Endodermal cell (in vitro differentiated cells): ENCODE data around the gene ZGRF1. TPM values are rescaled to one million over a fixed set of nuclear protein-coding genes. Genes with fewer than 3 reads are reported as not detected.

ENCODE experiments used
- DNase-seq: peaks from one replicate; pipeline ENCODE4 v3.0.0-alpha.2; 2017
- H3K27ac ChIP-seq: 2 replicates; pipeline ENCODE4 v1.5.1; 2013; ENCODE audit warnings: mild to moderate bottlenecking, low read depth, low read length, moderate library complexity
- H3K27me3 ChIP-seq: 2 replicates; pipeline ENCODE4 v1.6.1; 2013; ENCODE audit warnings: mild to moderate bottlenecking, low read length, moderate library complexity; ENCODE audit not compliant: insufficient read depth, control insufficient read depth, poor library complexity, severe bottlenecking
- H3K36me3 ChIP-seq: 2 replicates; pipeline ENCODE4 v1.7.0; 2013; ENCODE audit warnings: mild to moderate bottlenecking, low read length, moderate library complexity; ENCODE audit not compliant: control insufficient read depth, insufficient read depth
- H3K4me1 ChIP-seq: one replicate; pipeline ENCODE4 v1.7.0; 2013; ENCODE audit warnings: low read length; ENCODE audit not compliant: control insufficient read depth, insufficient read depth
- H3K4me3 ChIP-seq: 2 replicates; pipeline ENCODE4 v1.5.1; 2013; ENCODE audit warnings: mild to moderate bottlenecking, low read length, moderate library complexity
- H3K9ac ChIP-seq: 2 replicates; pipeline ENCODE4 v1.6.1; 2013; ENCODE audit warnings: mild to moderate bottlenecking, low read length, moderate library complexity; ENCODE audit not compliant: poor library complexity, severe bottlenecking; ENCODE audit errors: extremely low read depth
- H3K9me3 ChIP-seq: 2 replicates; pipeline ENCODE4 v1.6.1; 2013; ENCODE audit warnings: mild to moderate bottlenecking, low read length, moderate library complexity; ENCODE audit not compliant: control insufficient read depth
- H3K27ac Mint-ChIP-seq: 2 replicates; pipeline ENCODE4 v1.8.0; 2020; ENCODE audit warnings: mixed read lengths
- H3K27me3 Mint-ChIP-seq: 2 replicates; pipeline ENCODE4 v1.8.0; 2021; ENCODE audit warnings: mild to moderate bottlenecking, mixed read lengths; ENCODE audit not compliant: insufficient read depth
- H3K36me3 Mint-ChIP-seq: 2 replicates; pipeline ENCODE4 v1.8.0; 2020; ENCODE audit warnings: low read depth, mixed read lengths
- H3K4me1 Mint-ChIP-seq: 2 replicates; pipeline ENCODE4 v1.8.0; 2020; ENCODE audit warnings: mixed read lengths
- H3K4me3 Mint-ChIP-seq: 2 replicates; pipeline ENCODE4 v1.8.0; 2020; ENCODE audit warnings: mild to moderate bottlenecking, moderate library complexity, mixed read lengths
- H3K9me3 Mint-ChIP-seq: 2 replicates; pipeline ENCODE4 v1.8.0; 2020; ENCODE audit warnings: mild to moderate bottlenecking, mixed read lengths
- CTCF ChIP-seq: fragments of 200-600 bp; sonication (generic); conservative IDR thresholded peaks from 2 replicates; pipeline ENCODE4 v1.5.0; 2021; ENCODE audit warnings: antibody characterized with exemption, mild to moderate bottlenecking
- WGBS, 2 experiments: methylation state at CpG; one replicate each; pipeline versions ENCODE4 v1.1.5 to v1.1.7; 2013; ENCODE audit warnings: missing lambda C conversion rate in 2 of 2, mixed read lengths in 1 of 2; ENCODE audit not compliant: insufficient coverage in 1 of 2, insufficient read length in 1 of 2; 5-methylcytosine and 5-hydroxymethylcytosine counted together
- total RNA-seq, 2 donors: library from RNA; stranded (reverse); fragmentation: NEBNext Ultra II Directional in 1 of 2; extraction: Animal tissue kit (Norgen Biotek cat#: 25700) in 1 of 2; gene quantifications; 2 replicates in 1 of 2; 3 replicates in 1 of 2; pipeline ENCODE4 v1.2.1, GENCODE V29; 2021

ZGRF1 gene
- total RNA-seq, 2 donors from 2014 or later, result 29.1 to 57.3 TPM

GRCh38 chr4:112651641-112652040 lies 14.9 kb upstream of the ZGRF1 start:
- Mint-ChIP-seq H3K27ac (peak overlapping the region; percentile 91), H3K4me1 (peaks cover 37% of the 10 kb centered on the region), H3K27me3 (no peaks in the 10 kb centered on the region), H3K4me3 (peak overlapping the region; percentile 95), H3K9me3 (peaks cover 5% of the 10 kb centered on the region), H3K36me3 (peaks cover 23% of the 10 kb centered on the region)
- Histone ChIP-seq H3K9me3 (no peaks in the 10 kb centered on the region), H3K36me3 (peaks cover 25% of the 10 kb centered on the region), H3K27me3 (no peaks in the 10 kb centered on the region), H3K4me1 (peaks cover 10% of the 10 kb centered on the region), H3K4me3 (peak overlapping the region; percentile 99), H3K27ac (no peak overlapping the region), H3K9ac (peak overlapping the region; percentile 56)
- DNase-seq, result no peak
- no peak for TF ChIP-seq CTCF

GRCh38 chr4:112650332-112650731 lies 13.6 kb upstream of the ZGRF1 start:
- peaks cover 22% of the 10 kb centered on the region for H3K36me3 ChIP-seq
- Mint-ChIP-seq H3K9me3 (peaks cover 5% of the 10 kb centered on the region), H3K27me3 (no peaks in the 10 kb centered on the region), H3K27ac (peak overlapping the region; percentile 87), H3K4me1 (peaks cover 29% of the 10 kb centered on the region), H3K36me3 (peaks cover 29% of the 10 kb centered on the region), H3K4me3 (peak overlapping the region; percentile 95)
- H3K4me3 ChIP-seq, result peak overlapping the region; percentile 99
- 0 to 1% methylated on average over 1 to 3 of the region's 4 CpGs for WGBS, 2 experiments
- H3K9ac ChIP-seq, result peak overlapping the region; percentile 56
- DNase-seq, result no peak
- H3K27ac ChIP-seq, result no peak overlapping the region
- peaks cover 6% of the 10 kb centered on the region for H3K4me1 ChIP-seq
- TF ChIP-seq CTCF, result no peak
- H3K27me3 ChIP-seq, result no peaks in the 10 kb centered on the region
- H3K9me3 ChIP-seq, result no peaks in the 10 kb centered on the region

GRCh38 chr4:112649055-112649408 lies 12.3 kb upstream of the ZGRF1 start:
- H3K27me3 Mint-ChIP-seq, result no peaks in the 10 kb centered on the region
- peaks cover 18% of the 10 kb centered on the region for H3K4me1 Mint-ChIP-seq
- DNase-seq, result no peak
- Histone ChIP-seq H3K36me3 (peaks cover 22% of the 10 kb centered on the region), H3K4me1 (no peaks in the 10 kb centered on the region), H3K27me3 (no peaks in the 10 kb centered on the region), H3K27ac (no peak overlapping the region), H3K9me3 (no peaks in the 10 kb centered on the region), H3K4me3 (peak overlapping the region; percentile 99), H3K9ac (peak overlapping the region; percentile 56)
- peaks cover 29% of the 10 kb centered on the region for H3K36me3 Mint-ChIP-seq
- TF ChIP-seq CTCF, result no peak
- peak overlapping the region; percentile 95 for H3K4me3 Mint-ChIP-seq
- peaks cover 5% of the 10 kb centered on the region for H3K9me3 Mint-ChIP-seq
- H3K27ac Mint-ChIP-seq, result peak overlapping the region; percentile 99
- WGBS, 2 experiments, result 0% methylated on average over 1 of the region's 2 CpGs
